Left ventricle myocardium superior (tissue), 1 donor: ENCODE data around the gene MTG2. TPM values are rescaled to one million over a fixed set of nuclear protein-coding genes. Genes with fewer than 3 reads are reported as not detected.

Source experiments
- total RNA-seq: library from RNA; stranded (reverse); fragmentation: NEBNext Ultra II Directional; extraction: Animal tissue kit (Norgen Biotek cat#: 25700); gene quantifications from one replicate; pipeline ENCODE4 v1.2.1, GENCODE V29; 2021
- donor health status: DM: no; HTN: yes; CAD: no; lungs with severe emphysema.

Gene MTG2
- total RNA-seq, 1 donor from 2014 or later, result 27.3 TPM

Other genes with a start within 250 kb of the MTG2 start
- 11.2 TPM for gene TAF4, start 117.1 kb upstream of the MTG2 start, total RNA-seq
- gene LSM14B, start 60.6 kb upstream of the MTG2 start, total RNA-seq, result 58.4 TPM
- gene PSMA7, start 39.6 kb upstream of the MTG2 start, total RNA-seq, result 240 TPM
- 10.7 TPM for gene SS18L1, start 39.3 kb upstream of the MTG2 start, total RNA-seq
- not detected for gene HRH3, start 37.2 kb downstream of the MTG2 start, total RNA-seq
- 60.0 TPM for gene OSBPL2, start 55.5 kb downstream of the MTG2 start, total RNA-seq
- gene ADRM1, start 120.0 kb downstream of the MTG2 start, total RNA-seq, result 75.5 TPM
- gene LAMA5, start 184.3 kb downstream of the MTG2 start, total RNA-seq, result 110 TPM
- 693 TPM for gene RPS21, start 204.1 kb downstream of the MTG2 start, total RNA-seq
- 19.1 TPM for gene CABLES2, start 224.3 kb downstream of the MTG2 start, total RNA-seq
- gene RBBP8NL, start 244.5 kb downstream of the MTG2 start, total RNA-seq, result not detected